ENCODE data around the gene MIF4GD.
"Not testable (repeated sequence)": the region's sequence is repeated elsewhere in the genome, so short reads cannot be mapped to it uniquely, and the experiment has no call there.

MIF4GD gene, protein sequence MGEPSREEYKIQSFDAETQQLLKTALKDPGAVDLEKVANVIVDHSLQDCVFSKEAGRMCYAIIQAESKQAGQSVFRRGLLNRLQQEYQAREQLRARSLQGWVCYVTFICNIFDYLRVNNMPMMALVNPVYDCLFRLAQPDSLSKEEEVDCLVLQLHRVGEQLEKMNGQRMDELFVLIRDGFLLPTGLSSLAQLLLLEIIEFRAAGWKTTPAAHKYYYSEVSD

DNA sequence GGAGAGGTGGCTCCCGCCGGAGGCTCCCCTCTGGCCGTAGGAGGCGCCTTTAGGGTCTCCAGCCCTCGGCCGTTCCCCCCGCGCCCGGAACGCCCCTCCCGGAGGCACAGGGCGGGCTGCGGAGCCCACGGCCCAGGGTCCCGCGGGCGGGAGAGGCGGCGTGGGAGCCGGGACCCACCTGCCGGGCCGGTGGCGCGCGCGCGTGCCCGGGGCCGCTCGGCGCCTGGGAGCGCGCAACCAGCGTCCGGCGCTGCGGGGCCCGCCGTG is at the start of gene MIF4GD:
TSS of gene MIF4GD (minus strand) at position 266 of the 267 bp plus-strand sequence. CDS start 1,036 bp downstream, outside the sequence.
- no peak for DNase-seq

DNA sequence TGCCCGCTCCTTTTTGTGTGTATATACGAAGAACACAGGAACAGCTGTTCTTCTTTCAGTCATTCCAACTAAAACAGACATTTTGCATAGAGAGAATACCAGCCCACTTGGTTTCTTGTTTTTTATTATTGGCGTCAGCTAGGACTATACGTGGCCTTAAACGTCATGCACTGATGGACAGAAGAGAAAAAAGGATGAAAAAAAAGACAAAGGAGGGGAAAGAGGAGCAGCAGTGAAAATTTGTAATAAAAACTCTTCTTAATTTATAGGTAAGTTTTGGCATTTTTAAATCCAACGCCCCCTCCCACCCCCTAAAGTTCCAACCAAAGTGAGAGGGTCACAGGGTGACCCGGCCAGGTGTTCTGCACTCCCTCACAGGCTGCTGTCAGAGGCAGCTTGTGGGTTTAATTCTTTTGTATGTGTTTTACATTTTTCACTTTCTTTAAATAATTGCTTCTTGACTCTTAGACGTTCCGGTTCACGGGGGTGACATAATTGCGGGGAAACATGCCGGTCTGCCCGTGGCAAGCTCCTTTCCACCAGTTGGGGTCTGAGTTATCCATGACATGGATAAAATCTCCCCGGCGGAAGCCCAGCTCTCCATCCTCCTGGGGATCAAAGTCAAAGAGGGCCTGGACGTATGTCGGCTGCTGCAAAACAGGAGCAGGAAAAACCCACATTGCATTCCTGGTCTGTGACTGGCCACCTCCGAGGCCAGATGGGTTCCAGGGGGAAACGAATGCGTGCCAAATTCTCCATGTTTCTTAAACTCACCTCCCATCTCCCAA is 49.1 kb upstream of the MIF4GD start:
- no peak for DNase-seq

DNA sequence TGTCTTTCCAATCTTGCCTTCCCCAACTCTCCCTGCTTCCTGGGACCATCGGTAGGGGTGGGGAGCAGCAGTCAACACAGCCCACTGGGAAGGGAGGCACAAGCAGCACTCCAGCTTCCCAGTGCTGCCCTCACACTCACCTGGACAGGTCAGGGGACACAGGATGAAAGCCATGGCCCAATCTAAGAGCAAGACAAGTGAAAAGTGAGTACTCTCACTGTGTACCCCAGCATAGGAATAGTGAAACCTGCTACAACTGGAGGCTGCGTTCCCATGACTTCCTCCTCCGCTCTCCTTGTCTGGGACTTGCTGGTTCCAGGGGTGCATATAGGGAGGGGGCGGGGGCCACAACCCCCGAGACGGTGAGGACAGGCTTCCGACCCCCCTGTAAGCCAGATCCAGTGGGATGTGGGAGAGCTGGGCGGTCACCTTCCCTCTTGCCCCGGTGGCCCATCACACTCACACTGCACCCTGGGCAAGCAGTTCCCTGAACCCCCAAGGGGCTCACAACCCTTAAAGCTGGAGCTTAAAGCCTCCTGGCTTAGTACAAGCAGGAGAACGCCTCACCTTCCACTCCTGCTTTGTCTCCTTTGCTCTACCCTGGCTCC is 47.7 kb upstream of the MIF4GD start:
- no peak for DNase-seq

DNA sequence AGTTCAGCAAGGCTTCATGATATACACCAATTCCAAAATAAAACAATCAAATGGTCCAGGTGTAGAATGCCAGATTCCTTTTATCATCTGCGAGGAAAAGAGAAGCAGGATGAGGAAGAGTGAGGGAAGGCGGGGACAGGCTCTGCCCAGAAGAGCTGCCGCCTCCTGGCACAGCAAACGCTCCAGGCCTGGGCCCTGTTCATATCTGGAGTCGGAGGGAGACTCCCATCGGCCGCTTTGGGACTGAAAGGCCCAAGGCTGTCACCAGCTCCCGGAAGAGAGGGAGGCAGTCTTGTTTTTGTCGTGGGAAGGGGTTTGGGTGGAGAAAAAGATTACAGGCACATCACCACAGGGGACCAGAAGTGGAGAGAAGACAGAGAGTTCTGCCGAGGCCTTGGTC is 47.2 kb upstream of the MIF4GD start:
- no peak for DNase-seq

DNA sequence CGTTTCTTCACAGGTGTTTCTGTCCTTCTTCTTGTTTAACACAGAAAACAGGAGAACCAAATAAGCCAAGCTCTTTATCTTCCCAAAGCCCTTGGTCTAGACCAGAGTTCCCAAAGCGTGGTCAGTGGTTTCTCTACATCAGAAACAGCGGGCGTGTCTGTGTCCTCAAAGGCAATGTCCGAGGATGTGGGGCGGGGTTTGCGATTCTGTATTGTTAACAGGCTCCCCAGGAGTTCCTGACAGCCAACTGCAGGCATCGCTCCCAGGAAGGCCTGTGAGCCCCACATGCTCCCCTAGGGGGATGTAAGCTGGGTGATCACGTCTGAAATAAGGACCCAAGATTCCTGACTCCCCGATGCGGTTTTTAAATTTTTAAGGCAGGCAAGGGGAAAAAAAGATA is 46.6 kb upstream of the MIF4GD start:
- DNase-seq, result no peak

DNA sequence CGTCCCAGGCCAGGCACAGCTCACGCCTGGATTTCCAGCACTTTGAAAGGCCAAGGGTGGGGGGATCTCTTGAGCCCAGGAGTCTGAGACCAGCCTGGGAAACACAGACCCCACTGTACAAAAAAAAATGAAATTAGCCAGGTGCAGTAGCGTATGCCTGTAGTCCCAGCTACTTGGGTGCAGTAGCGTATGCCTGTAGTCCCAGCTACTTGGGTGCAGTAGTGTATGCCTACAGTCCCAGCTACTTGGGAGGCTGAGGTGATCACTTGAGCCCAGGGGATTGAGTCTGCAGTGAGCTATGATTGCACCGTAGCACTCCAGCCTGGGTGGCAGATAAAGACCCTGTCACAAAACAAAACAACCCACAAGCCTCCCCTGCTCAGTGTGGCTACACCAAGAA is 45.2 kb upstream of the MIF4GD start:
- no peak for DNase-seq

GRCh38 chr17:75315541-75316243 is 44.7 kb upstream of the MIF4GD start:
- DNase-seq, result no peak

DNA sequence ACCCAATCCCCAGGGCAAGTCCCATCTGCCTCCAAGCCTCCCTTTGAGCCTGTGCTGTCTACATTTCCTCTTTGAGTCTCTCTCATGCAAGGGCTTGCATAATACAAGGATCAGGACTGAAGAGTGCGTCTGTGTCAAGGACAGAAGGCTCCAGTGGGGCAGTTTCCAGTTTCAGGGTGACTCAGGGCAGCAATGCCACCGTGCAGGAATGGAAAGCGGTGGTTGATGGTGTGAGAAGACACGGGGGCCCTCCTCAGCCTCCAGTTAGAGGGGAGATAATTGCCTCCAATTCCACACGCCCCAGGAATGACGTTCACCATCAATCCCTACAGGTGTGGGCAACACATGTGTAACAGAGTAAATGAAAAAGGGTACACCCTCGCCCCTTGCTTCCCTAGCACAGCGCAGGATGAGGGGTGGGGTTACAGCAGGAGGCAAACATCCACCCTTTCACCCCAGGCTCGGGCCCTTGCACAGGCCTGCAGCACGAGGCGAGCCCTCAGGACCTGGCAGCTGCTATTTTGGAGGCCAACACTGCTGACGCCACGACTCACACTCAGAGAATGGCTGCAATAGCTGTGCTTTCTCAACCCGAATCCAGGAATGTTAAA is 43.0 kb upstream of the MIF4GD start:
- no peak for DNase-seq

DNA sequence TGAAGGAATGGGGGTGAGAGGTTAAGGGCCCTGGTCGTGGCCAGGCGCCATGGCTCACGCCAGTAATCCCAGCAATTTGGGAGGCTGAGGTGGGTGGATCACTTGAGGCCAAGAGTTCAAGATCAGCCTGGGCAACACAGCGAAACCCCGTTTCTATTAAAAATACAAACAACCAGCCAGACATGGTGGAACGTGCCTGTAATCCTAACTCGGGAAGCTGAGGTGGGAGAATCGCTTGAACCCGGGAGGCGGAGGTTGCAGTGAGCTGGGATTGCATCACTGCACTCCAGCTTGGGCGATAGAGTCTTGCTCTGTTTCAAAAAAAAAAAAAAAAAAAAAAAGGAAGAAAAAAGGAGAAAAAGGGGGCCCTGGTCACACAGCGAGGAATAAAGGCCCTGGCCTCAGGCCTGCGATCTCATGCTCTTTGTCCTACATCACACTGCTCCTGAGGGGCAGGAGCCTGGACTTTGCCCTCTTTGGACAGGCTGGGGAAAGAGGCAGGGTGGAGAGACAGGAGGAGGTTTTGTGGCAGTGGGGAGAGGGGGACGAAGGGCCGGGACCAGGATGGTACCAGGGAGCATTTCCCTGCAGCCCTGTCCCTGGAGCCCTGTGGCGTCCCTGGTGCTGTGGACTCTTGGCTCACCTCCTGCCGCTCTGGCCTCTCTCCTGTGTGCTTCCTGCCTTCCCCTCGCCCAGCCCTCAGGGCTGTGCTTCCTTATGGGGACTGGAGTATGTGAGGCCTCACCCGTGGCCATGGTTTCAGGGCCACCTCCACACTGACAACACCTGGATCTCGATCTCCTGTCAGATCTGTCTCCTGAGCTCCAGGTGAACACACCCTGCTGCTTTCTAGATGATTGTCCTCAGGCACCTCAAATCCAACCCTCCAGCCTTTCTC is 38.0 kb upstream of the MIF4GD start:
- no peak for DNase-seq

DNA sequence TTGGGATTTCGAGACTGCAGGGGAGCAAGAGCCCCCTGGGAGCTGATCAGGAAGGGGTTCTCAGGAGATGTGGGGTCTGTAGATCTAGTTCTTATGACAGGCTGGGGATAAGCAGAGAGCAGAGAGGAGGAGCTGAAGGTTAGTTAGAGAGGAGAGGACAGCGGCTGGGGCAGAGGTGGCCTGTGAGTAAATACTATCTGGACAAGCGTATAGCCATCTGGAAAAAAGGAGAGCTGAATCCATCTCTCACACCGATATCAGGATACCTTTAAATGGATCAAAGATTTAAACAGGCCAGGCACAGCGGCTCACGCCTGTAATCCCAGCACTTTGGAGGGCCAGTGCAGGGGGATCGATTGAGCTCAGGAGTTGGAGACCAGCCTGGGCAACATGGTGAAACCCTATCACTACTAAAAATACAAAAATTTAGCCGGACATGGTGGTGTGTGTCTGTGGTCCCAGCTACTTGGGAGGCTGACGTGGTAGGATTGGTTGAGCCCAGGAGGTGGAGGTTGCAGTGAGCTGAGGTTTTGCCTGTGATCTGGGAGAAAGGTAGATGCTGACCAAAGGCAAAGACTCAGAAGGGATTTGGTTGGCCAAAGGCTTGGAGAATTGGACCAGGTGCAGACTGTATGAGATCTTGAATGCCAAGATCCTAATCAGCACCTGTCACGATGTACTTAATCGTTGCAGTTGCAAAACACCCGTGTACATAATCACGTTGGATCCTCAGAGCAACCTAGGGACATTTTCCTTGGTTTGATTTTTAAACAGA is 37.1 kb upstream of the MIF4GD start:
- DNase-seq, result no peak

GRCh38 chr17:75301502-75302206 is 30.6 kb upstream of the MIF4GD start:
- no peak for DNase-seq

DNA sequence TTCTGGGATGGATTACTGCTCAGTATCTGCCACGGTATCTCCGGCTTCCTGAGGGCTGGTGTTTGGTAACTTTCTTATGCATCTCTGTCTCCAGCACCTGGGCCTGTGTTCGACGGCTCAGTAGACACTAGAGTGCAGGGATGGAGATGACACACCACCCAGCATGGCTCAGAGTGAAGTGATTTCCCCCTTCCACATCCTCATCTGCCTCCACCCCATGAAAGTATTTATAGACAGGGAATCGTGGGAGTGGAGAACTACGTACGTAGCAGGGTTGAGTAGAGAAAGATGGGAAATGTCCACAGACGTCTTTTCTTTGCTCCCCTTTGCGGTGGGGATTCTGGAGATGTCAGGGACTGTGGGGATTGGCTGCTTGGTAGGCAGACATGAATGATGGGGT is 30.0 kb upstream of the MIF4GD start:
- DNase-seq, result no peak

DNA sequence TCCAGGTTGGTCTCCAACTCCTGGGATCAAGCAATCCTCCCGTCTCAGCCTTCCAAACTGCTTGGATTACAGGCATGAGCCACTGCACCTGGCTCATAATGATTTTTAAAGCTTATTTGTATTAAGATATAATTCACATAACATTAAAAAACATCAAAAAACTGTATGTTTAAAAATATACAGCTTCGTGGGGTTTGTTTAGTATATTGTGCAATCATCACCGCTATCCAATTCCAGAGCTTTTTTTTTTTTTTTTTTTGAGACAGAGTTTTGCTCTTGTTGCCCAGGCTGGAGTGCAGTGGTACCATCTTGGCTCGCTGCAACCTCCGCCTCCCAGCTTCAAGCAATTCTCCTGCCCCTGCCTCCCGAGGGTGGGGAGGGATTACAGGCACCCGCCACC is 29.2 kb upstream of the MIF4GD start:
- no peak for DNase-seq

DNA sequence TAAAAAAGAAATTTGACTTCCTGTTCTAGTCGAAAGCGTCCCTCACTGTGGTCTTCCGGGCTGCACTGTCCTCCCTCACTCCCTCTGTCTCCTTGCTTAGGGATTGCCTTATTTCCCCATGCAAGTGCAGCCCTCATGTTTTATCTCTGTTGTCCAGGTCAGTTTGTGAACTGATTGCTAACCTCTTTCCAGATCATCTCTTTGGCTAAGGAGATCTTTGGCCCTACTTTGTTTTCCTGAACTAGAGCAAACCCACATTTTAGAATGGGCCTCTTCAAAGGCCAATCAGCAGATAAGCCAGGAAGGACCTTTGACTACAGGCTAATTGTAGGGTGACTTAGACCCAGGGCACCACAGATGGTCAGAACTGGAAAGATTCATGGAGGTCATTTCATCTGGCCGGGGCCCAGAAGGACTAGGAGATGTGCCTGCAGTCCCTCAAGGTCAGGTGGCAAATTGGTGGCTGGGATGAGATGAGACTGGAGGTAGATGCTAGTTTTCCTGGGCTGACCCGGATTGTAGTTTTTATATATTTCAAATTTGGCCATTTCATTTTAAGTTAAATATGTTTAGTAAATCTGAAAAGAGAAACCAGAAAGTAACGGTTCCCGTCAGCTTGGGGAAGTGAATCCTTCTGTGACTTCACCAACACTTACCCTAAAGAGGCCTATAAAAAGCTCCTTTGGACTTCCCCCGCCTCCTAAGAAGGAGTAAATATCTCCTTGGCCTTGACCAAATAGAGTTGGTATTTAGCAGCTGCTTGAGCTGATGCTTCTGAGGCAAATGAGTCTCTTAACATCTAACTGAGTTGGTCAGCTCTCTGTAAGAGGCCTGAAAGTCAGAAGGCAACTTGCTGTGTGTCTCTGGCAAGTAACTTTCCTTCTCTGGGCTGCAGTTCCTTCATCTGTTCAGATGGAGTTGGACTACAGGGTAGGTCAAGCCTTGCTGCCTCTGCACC is 24.4 kb upstream of the MIF4GD start:
- no peak for DNase-seq

DNA sequence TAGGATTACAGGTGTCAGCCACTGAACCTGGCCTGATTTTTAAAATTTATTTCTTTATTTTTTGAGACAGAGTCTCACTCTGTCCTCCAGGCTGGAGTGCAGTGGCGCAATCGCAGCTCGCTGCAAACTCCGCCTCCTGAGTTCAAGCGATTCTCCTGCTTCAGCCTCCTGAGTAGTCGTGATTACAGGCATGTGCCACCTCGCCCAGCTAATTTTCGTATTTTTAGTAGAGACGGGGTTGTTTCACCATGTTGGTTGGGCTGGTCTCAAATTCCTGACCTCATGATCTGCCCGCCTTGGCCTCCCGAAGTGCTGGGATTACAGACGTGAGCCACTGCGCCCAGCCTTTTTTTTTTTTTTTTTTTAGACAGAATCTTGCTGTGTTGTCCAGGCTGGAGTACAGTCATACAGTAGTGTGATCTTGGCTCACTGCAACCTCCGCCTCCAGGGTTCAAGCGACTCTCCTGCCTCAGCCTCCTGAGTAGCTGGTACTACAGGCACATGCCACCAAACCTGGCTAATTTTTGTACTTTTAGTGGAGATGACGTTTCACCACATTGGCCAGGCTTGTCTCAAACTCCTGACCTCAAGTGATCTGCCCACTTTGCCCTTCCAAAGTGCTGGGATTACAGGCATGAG is 21.9 kb upstream of the MIF4GD start:
- DNase-seq, result not testable (repeated sequence)

GRCh38 chr17:75289832-75290337 is 18.9 kb upstream of the MIF4GD start:
- no peak for DNase-seq

DNA sequence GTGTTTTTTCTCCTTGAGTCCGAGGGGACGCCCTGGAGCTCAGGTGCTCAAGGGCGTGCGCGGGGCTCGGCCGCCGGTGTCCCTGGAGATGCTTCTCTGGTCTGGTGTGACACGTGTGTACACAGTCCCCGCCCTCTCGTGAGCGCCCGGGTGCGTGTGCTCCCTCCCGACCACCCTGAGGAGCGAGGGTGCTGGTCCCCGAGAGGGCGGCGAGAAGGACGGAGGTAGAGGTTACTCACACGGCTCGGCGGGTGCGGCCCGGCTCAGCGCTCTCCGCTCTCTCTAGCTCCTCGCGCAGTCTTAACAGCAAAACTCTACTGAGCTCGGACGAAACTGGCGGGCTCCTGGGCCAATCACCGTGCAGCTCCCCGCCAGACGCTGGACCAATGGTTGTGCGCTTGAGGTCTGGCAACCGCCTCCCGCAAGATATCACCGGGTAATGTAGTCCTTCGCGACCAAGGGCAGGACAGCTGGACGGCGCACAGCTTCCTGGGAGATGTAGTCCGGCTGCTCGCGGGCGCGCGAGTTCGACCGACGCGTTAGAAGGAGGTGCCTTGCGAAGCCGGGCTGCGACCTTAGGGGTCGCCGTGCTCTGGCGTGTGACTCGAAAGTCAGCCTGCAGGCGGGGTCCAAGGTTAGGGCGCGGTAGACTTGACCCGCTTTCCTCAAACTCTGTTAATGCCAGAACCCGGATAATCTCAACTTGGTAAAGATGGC is 18.2 kb upstream of the MIF4GD start, which contains the start of gene SLC25A19:
TSS of gene SLC25A19 (minus strand) at position 319 of the 717 bp plus-strand sequence. CDS start 2,669 bp downstream, outside the sequence.
- DNase-seq, result peak; percentile 96

- no peak for DNase-seq
Observed at GRCh38 chr17:75288770-75289114, 17.7 kb upstream of the MIF4GD start.

Measured in right forelimb (tissue), 1 donor.